GM19438 (cell line): ENCODE data around the gene GRID1.
A peak's percentile ranks its signal among the peaks of the same experiment; 100 is the strongest.

ENCODE experiments used
- ATAC-seq: cut with Tn5 transposase; IDR thresholded peaks from one replicate; pipeline ENCODE4 v1.9.1; 2021; ENCODE audit warnings: low read depth; ENCODE audit not compliant: unreplicated experiment

Gene GRID1

DNA sequence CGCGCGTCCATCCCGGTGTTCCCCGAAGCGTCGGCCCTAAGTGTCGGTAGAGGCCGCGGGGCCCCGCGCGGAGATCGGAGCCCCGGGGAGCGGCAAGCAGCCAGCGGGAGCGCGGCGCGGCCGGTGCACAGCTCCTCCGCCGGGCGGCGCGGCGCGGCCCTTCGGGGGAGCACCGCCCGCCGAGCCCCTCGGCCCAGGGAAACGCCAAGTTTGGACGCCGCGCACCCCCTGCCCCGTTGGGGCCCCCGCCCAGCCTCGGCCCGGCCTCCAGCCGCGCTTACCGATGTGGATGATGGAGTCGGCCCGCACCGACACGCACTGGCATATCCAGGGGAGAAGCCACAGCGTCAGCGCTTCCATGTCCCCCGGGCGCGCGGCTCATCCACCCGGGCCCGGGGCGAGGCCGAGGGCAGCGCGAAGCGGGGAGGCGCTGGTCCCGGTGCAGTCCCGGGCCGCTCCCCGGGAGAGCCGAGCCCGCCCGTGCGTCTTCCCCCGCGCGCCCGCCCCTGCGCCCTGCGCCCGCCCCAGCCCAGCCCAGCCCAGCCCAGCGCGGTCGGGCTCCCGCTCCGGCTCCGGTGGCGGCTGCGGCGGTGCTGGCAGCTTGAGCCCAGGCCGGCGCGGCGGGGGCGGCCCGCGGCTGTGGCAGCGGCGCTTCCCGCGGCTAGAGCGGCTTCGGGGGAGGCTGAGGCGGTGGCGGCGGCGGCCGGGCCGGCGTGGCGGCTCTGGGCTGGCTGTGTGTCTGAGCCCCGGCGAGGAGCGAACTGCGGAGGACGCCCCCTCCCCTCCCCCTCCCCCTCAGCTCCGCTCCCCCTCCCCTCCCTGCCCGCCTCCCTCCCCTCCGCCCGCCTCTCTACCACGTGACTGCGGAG lies at the start of gene GRID1:
GRID1 (minus strand) TSS at position 763 of the 869 bp plus-strand sequence.
- ATAC-seq, result peak; percentile 30

DNA sequence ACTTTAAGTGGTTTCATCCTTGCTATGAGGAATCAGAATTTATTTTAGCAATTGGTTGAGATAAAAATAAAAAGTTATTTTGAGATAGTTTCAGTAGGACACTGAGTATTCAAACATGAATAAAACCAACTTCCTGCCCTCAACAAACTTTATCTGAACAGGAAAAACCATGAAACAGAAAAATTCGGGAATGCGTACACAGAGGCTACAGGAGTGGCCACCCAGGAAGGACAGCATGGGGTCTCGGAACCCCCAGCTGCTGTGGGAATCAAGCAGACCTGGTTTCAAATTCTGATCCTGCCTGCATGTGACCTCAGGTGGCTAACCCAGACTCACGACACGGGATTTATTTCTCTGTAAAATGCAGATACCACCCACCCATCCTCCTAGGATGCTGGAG lies 49.0 kb upstream of the GRID1 start:
- no peak for ATAC-seq

DNA sequence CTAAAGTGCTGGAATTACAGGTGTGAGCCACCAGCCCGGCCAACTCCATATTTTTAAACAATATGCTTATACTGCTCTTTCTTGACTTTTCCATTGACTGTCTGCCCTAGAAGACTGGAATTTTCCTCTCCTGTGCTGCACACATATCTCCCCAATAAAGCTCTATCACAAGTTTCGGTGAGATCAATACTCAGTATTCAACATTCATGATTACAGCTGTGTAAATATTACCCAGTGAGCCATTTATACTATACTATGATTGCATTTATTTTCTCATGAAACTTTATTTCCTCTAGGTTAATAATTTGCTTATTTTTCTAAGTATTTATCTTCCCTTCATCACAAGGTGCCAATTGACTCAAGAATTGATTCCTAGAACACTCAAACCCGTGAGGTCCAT lies 48.5 kb upstream of the GRID1 start:
- no peak for ATAC-seq

DNA sequence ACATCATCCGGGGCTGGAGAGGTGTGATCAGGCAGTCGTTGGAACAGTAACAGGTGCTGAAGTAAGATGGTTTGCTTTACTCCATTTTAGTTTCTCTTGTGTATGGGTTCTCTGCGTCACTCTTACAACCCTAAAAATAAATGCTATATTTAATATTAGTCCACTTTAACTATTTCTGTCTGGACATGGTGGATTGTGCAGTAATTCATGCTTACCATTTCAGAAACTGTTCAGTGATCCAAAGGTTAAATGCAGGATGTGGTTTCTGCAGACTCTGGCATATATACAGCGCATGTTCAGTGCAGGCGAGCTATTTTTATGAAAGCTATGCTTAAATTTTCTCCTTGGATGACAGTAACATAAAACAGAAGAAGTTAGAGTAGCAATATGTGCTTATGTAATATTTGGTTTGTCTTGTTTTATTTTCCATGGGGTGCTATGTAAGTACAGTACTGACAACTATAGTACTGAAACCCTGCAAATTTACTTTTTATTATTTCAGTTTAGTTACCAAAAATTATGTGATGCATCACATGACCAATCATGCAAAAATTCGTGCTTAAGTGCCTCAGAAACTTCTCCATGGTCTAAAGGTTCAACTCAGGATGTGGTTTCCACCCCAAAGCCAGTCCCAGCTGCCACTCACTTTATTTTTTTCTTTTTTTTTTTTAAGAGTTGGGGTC lies 46.6 kb upstream of the GRID1 start:
- peak; percentile 71 for ATAC-seq

DNA sequence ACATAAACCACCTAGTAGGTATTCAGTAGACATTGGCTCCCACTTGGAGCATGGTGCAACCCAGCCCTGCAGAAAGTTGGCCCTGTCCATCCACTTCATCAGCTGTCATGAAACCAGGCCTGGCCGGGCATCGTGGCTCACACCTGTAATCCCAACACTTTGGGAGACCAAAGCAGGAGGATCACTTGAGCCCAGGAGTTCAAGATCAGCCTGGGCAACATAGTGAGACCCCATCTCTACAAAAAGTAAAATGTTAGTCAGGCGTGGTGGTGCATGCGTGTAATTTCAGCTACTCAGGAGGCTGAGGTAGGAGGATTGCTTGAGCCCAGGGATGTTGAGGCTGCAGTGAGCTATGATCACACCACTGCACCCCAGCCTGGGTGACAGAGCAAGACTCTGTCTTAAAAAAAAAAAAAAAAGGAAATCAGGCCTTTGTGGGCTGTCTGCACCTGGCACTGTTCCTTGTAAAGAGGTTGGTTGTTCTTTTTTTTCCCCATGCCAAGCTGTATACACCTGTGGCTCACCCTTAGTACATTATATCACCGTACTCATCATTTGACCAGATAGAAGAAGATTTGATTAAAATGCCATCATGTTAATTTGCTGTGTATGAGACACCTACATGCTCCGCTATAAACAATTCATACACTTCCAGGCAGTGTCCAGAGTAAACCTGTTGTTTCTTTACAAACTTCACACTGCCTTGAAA lies 45.4 kb upstream of the GRID1 start:
- ATAC-seq, result no peak

DNA sequence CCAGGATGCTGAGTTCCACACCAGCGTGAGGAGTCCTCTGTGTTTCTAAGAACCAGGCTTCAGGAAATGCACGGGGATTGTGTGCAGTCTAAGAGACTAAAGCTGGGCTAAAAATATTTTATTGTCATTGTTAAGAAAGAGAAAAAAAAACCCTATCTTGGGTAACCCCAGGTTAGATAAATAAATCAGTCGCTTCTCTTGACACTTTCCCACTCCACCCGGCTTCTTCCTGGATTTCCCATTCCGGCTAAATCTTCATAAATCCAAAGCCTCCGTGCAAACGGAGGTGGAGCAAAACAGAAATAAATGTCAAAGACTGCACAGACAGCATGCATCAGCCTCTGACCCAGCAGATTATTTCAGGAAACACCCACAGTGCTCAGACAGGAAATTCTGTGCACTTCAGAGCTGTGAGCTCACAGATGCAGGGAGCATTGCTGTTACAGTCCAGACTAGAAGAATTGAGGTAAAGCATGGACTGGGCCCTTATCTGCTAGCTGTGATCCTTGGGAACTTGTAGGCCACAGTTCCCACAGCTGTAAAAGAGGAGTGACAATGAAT lies 44.8 kb upstream of the GRID1 start:
- ATAC-seq, result peak; percentile 46

DNA sequence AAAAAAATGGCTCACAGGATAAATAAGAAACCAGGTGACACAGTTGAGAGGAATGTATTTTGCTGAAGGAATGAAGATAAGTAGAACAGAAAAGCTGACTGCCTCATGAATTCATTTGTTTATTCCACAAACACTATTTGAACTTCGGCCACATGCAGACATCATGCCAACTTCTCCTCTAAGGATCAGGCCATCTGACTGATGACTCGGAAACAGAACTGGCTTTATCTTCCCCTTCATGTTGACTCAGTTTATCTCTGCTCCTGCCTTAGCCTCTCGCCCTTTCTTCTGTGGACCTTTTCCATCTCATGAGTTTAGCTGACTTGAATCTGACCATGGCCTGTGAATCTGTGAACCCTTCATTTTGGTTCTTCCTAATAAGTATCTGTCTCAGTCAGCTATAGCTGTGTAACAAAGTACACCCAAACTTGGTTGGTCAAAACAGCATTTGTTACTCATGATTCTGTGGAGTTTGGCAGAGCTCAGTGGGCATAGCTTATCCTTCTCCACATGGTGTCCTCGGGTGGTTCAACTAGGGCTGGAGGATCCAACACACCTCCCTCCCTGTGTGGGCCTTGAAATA lies 44.0 kb upstream of the GRID1 start:
- ATAC-seq, result no peak

DNA sequence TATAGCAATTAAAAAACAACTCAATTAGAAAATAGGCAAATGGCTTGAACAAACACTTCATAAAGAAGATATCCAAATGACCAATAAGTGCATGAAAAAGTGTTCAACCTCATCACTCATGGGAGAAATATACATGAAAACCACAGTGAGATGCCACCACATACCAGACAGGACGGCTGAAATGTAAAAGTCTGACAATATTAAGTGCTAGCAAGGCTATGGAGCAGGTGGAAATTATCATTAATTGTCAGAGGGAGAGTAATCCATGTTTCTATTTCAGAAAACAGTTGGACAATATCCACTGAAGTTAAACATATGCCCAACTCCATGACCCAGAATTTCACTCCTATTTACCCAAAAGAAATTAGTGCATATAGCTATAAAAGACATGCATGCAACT lies 42.6 kb upstream of the GRID1 start:
- ATAC-seq, result no peak

DNA sequence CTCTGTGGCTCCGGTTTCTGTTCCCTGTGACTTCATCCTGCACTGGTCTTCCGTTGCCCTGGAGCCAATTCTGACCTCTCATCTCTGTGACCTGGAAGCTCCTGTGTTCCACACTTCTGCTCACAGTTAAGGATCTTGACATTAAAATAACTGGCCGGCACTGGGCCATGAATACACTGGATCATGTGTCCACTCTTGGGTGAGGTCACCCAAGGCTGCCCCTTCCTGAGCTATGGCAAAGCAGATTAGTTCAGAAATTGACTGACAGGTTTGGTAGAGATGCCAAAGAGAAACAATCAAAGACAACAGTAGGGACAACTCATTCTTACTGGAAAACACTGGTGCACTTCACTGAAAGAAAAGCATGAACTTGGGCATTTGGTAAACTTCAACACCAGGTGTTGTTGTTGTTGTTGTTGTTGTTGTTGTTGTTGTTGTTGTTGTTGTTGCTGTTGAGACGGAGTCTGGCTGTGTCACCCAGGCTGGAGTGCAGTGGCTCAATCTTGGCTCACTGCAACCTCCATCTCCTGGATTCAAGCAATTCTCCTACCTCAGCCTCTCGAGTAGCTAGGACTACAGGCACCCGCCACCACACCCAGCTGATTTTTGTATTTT lies 36.7 kb upstream of the GRID1 start:
- no peak for ATAC-seq

DNA sequence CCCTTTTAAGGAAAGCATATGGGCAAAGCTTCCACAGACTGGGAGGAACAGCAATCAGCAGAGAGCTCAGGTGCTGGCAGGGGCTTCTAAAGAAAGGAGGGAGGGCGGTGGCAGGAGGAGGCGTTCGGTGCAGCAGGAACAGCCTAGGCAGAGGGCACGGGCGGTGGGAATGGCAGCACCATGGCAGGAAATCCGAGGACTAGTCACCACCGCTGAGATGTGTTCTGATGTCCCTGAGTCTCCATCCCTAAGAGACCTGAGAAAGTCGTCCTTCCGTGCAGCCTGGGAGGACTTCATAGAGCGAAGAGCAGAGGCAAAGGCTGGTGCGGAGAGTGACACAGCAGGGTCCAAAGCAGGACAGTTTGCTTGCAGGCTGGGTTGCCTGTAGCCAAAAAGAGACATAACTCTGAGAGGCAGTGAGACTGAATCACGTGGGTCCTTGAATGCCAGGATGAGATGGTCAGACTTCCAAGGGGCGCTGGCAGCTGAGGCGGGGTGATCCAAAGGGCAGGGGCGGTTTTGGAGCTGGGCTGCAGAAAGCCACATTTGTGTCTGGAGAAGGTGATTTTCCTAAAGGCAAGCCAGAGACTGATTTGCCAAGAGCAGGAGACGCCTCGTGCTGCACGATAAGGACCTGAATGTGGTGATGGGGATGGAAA lies 35.8 kb upstream of the GRID1 start:
- ATAC-seq, result no peak

DNA sequence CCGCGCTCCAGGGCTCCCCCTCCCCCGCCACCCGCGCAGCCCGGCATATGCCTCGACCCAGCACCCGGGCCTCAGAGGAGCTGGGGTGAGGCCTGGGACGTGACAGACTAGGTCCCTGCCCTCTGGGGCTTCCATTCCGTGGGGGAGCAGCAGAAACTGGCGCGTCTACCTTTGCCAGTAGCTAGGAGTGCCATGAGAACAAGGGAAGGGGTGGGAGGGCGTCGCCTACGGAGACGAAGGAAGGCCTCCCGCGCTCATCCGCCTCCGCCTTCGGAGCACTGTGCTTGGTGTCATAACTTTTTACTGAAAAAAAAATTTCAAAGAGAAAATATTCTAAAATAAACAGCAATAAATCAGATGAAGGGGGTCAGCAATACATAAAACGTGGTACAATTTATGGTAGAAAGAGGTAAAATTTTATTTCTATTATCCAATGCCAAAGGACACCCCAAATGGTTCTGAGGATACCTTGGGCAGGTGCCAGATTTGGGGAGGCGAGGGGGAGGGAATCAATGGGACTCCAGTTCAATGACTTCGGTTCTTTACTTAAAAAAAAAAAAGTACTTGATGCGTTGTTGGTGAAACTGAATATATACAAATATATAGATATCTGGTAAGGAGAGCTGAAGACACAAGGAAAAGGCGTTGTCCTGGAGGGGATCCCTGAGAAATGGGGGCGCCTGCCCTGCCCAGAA lies 35.1 kb upstream of the GRID1 start:
- no peak for ATAC-seq

DNA sequence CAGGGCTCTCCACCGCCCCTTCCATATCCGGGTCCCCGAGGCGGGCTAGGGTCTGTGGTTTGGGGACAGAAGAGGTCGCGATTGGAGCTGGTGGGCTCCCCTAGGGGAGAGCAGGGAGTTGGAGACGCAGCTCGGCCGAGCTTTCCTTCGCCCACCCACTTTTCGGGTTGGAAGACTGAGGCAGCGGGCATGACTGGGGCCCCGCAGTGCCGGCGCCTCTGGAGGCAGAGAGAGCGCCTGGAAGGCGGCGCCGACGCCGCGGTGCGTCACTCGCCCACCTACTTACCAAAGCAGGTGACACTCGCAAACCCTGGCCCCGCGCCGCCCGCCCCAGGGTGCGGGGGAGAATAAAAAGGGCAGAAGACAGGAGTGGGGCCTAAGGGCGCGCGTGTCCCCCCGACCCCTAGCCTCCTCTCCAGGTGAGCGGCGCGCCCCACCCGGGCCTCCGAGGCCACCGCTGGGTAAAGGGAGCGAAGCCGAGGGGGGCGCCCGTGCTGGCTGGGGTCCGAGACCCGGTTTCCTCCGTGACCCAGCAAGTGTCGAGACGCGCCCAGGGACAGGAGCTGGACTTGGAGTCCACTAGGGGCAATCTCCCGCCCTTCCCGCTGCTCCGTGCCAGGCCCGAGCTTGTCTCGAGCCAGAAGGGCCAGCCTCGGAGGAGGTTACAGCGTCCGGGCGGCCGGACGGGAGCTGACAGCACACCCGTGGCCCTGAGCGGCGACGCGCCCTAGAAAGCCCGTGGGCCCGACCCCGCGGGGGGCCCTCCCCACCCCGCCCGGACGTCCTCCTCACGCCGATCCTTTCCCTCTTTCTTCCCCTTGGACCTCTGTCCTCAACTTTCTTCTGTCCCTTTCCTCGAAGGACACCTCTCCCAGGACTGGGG lies 34.4 kb upstream of the GRID1 start:
- peak; percentile 23 for ATAC-seq

DNA sequence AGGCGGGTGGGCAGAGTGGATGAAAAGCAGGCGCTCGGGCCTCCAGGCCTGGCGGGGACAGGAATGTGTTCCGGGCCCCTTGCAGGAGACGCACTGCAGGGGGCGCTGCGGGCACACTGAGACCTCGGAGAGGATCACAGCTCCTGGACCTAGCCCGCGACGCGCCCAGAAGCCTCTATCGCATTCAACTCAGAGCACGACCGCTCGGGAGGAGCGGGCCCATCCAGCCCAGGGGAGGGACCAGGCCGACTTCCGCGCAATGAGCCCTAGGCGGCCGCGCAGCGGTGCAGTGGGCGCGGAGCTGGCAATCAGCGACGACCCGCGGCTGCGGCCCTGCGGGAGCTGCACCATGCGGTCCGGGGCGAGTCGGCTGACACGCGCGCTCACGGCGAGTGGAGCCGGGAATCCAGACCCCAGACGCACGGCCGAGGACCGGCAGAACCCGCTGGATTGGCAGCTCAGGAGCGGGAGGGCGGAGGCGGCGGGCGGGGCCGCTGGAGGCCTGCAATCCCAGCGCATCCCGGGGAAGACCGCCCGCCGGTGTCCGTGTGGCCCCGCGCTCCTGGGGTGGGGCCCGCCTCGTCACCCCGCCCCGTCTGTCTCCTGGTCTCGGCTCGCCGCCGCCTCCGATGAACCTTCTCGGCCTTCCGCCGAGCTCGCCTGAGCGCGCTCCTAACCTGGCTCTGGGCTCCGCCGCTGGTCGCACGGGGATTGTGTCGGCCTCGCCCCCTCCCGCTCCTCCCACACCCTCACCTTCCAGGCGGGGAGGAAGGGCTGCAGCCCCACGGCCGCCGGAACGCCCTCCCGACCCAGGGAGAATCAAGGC lies 33.5 kb upstream of the GRID1 start:
- peak; percentile 91 for ATAC-seq

DNA sequence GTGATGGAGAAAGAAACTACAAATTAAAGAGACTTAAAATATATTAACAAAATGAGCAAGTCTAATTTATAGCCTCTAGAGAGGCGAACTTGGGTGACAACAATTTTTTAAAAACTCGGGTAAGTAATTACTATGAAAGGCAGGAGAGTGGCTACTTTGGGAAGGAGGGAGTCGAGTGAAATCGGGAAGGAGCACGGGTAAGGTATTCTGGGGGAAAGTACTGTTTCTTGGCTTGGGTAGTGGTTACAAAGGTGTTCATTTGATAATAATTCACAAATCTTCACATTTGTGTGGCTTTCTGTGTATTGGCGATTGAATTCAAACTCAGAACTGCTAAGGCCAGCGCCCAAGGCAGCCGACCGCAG lies 32.9 kb upstream of the GRID1 start:
- no peak for ATAC-seq

DNA sequence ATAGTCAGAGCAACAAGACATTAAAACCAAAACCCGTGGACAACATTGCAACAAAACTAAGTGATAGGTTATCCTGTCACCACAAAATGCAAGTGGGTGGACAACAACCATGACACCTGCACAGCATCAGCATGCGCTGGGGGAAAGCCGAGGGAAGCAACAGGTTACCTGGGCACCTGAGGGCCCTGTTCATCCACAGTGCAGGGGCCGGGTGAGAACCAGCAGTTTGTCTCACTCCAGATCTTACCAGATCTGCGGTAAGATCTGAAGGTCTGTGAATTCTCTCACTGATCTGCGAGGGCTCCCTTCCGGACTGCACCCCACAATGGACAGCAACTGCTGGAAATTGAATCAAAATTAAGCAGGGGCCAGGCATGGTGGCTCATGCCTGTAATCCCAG lies 30.5 kb upstream of the GRID1 start:
- ATAC-seq, result no peak

DNA sequence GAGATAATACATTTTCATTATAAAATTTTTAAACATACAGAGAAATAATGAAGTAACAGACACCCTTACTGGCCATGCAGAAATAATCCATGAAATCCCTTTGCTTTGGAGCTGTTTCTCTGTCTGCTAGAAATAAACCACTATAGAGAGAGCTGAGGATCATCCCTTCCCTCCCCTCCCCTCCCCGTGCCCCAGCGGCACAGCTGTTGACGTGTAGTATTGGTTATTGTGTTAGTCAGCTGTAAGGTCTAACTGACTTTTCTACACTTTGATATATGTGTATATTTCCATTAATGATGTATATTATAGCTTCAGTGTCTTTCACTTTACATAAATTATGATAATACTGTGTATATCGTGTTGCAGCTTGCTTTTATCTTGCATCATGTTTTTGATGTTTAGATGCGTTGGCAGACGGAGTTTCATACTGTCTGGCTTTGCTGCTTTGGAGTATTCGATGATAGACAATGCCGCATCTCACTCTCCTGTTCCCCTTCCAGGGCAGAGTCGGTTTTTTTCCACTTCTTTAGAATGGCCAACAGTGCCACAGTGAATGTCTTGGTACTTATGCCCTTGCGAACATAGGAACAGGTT lies 27.4 kb upstream of the GRID1 start:
- no peak for ATAC-seq

DNA sequence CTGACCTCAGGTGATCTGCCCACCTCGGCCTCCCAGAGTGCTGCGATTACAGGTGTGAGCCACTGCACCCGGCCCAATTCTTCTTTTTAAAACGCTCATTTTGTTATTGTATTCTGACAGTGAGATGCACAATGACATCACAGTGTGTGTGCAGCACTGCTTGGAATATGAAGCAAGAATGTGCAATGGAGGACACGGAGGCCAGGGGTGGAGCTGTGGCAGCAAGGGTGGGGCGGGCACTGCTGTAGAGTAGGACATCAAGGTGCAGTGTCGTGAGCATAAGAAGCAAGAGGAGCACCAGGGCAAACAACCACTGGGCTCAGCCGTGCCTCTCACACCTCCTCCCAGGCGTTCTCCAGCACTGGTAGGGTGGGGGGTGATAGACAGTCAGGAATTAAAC lies 26.8 kb upstream of the GRID1 start:
- no peak for ATAC-seq
